ENCODE results near the gene RNF166. TPM values are rescaled to one million over a fixed set of nuclear protein-coding genes. Genes with fewer than 3 reads are reported as not detected.

Gene RNF166
- total RNA-seq, 1 donor from 2014 or later: 74.2 TPM

GRCh38 chr16:88747588-88748301 lies 41.5 kb upstream of the RNF166 start:
- H3K36me3 Mint-ChIP-seq (ENCODE audit: low read depth, unreplicated experiment): peaks cover 3% of the 10 kb centered on the region
- peaks cover 8% of the 10 kb centered on the region for H3K4me1 Mint-ChIP-seq (ENCODE audit: unreplicated experiment)
- H3K4me3 Mint-ChIP-seq (ENCODE audit: unreplicated experiment): no peak overlapping the region
- H3K9me3 Mint-ChIP-seq (ENCODE audit: unreplicated experiment): no peaks in the 10 kb centered on the region
- peaks cover 2% of the 10 kb centered on the region for H3K27me3 Mint-ChIP-seq (ENCODE audit: unreplicated experiment)
- TF ChIP-seq, protein P1, sequence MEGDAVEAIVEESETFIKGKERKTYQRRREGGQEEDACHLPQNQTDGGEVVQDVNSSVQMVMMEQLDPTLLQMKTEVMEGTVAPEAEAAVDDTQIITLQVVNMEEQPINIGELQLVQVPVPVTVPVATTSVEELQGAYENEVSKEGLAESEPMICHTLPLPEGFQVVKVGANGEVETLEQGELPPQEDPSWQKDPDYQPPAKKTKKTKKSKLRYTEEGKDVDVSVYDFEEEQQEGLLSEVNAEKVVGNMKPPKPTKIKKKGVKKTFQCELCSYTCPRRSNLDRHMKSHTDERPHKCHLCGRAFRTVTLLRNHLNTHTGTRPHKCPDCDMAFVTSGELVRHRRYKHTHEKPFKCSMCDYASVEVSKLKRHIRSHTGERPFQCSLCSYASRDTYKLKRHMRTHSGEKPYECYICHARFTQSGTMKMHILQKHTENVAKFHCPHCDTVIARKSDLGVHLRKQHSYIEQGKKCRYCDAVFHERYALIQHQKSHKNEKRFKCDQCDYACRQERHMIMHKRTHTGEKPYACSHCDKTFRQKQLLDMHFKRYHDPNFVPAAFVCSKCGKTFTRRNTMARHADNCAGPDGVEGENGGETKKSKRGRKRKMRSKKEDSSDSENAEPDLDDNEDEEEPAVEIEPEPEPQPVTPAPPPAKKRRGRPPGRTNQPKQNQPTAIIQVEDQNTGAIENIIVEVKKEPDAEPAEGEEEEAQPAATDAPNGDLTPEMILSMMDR (IDR thresholded peaks at IDR 0.05; ENCODE audit: unreplicated experiment): no peak
- no peak overlapping the region for H3K27ac Mint-ChIP-seq (ENCODE audit: unreplicated experiment)
- DNase-seq (ENCODE audit: low spot score): no peak

DNA sequence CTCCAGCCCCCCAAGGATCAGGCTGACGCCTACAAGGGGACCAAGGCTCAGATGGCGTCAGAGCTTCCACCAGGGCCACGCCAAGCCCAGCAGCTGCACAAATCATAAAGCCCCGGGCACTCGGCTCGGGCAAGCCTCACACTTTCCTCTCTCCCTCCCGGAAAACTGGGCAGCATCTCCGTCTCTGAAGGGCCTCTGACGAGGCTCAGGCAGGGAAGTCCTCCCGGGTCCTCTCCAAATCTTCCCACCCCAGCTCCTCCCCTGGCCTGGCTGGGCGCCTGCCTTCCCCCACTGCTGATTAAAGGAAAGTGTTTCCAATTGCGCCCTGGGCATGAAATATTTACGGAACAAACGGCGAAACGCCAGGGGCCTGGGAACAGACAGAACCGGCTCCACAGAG lies 40.3 kb upstream of the RNF166 start:
- H3K36me3 Mint-ChIP-seq (ENCODE audit: low read depth, unreplicated experiment): peaks cover 1% of the 10 kb centered on the region
- H3K27ac Mint-ChIP-seq (ENCODE audit: unreplicated experiment): no peak overlapping the region
- no peaks in the 10 kb centered on the region for H3K9me3 Mint-ChIP-seq (ENCODE audit: unreplicated experiment)
- TF ChIP-seq, protein P1 (IDR thresholded peaks at IDR 0.05; ENCODE audit: unreplicated experiment): no peak
- no peak overlapping the region for H3K4me3 Mint-ChIP-seq (ENCODE audit: unreplicated experiment)
- H3K4me1 Mint-ChIP-seq (ENCODE audit: unreplicated experiment): peaks cover 8% of the 10 kb centered on the region
- no peak for DNase-seq (ENCODE audit: low spot score)
- H3K27me3 Mint-ChIP-seq (ENCODE audit: unreplicated experiment): peaks cover 2% of the 10 kb centered on the region

GRCh38 chr16:88744577-88745521 lies 38.6 kb upstream of the RNF166 start:
- H3K4me3 Mint-ChIP-seq (ENCODE audit: unreplicated experiment): no peak overlapping the region
- H3K36me3 Mint-ChIP-seq (ENCODE audit: low read depth, unreplicated experiment): no peaks in the 10 kb centered on the region
- DNase-seq (ENCODE audit: low spot score): no peak
- H3K4me1 Mint-ChIP-seq (ENCODE audit: unreplicated experiment): peaks cover 8% of the 10 kb centered on the region
- peaks cover 3% of the 10 kb centered on the region for H3K27me3 Mint-ChIP-seq (ENCODE audit: unreplicated experiment)
- H3K9me3 Mint-ChIP-seq (ENCODE audit: unreplicated experiment): no peaks in the 10 kb centered on the region
- TF ChIP-seq, protein P1 (IDR thresholded peaks at IDR 0.05; ENCODE audit: unreplicated experiment): no peak
- H3K27ac Mint-ChIP-seq (ENCODE audit: unreplicated experiment): no peak overlapping the region

DNA sequence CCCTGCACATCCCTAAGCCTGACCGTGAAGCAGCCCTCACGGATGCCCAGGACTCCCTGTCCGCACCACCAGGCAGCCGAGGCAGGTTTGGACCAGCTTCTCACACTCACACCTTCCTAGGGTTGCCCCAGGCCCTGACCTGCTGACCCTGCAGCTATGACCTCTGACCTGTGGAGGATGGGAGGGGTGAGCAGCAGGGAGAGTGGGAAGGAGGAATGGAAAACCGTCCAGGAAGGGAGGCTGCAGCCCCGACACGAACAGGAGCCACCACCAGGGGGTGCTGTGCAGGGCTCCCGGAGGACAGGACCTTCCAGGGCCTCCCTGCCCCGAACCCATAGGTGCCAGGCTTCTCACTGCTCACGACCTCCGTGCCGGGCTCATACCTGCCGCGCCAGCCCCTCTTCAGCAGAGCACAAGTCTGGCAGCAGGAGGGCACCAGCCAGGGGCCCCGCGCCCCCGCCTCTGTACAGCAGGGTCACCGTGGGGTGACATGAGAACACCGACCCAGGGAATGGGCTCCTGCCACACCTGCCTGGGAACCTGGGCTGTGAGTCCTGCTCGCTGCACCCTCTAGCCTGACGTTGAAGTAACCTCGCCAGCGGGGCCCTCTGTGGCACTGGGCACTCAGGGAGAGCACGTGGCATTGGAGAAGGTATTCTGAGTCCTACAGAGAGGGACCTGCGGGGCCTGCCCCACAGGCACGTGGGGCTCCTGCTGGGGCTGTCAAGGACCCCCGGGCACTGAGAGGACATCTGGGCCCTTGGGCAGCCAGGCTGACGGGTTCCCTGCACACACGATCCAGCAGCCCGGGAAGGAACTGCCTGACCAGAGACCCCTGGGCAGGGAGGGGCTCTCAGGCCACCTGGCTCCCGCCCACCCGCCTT lies 37.7 kb upstream of the RNF166 start:
- no peak overlapping the region for H3K4me3 Mint-ChIP-seq (ENCODE audit: unreplicated experiment)
- H3K9me3 Mint-ChIP-seq (ENCODE audit: unreplicated experiment): no peaks in the 10 kb centered on the region
- TF ChIP-seq, protein P1 (IDR thresholded peaks at IDR 0.05; ENCODE audit: unreplicated experiment): peak; percentile 89
- peaks cover 5% of the 10 kb centered on the region for H3K27me3 Mint-ChIP-seq (ENCODE audit: unreplicated experiment)
- peak; percentile 85 for DNase-seq (ENCODE audit: low spot score)
- H3K36me3 Mint-ChIP-seq (ENCODE audit: low read depth, unreplicated experiment): no peaks in the 10 kb centered on the region
- no peak overlapping the region for H3K27ac Mint-ChIP-seq (ENCODE audit: unreplicated experiment)
- H3K4me1 Mint-ChIP-seq (ENCODE audit: unreplicated experiment): peaks cover 8% of the 10 kb centered on the region
